Putamen (tissue), 1 donor: ENCODE results near the gene SH3RF3.

ENCODE experiments used
- DNase-seq: peaks from one replicate; pipeline ENCODE4 v3.0.0-alpha.2; 2016; ENCODE audit warnings: low spot score

SH3RF3 gene

DNA sequence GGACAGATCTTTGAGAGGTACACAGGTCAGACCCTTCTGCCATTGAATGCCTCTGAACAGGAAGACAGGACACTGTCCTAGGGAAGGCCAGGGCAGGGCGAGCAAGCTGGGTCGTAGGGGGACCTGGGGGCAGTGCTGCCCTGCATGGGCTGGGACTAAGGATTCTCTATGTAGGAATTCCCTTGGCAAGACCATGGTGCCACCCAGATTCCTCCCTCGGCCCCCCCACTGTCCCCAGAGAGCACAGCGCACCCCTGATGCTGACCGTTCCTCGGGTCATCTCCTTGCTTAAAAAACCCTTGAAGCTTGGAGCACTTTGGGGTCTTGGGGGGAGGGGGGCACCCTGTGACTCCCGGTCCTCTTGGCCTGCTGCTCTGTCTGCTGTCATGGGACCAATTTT, 289.7 kb downstream of the SH3RF3 start:
- DNase-seq: no peak

GRCh38 chr2:109419171-109419756, 290.3 kb downstream of the SH3RF3 start:
- DNase-seq: no peak

GRCh38 chr2:109419960-109420370, 291.0 kb downstream of the SH3RF3 start:
- DNase-seq: no peak

- no peak for DNase-seq
Observed at GRCh38 chr2:109421101-109421500, 292.1 kb downstream of the SH3RF3 start.

DNA sequence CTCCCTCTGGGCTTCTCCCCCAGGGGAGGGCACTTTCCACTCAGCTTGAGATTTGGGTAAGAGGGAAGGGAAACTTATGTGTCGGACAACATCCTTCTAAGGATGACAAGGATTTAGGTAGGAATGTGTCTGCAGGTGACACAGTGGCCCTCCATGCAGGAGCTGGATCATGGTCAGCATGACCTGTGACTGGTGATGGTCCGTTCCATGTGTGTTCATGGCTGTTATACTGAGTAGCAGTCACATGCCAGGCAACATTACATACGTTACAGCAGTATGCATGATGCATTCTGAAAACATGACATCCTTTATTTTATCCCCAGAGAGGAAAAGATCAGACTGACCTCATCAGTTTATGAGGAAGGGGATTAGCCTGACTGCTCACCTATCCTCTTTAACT, 292.6 kb downstream of the SH3RF3 start:
- no peak for DNase-seq

- no peak for DNase-seq
Observed at GRCh38 chr2:109422071-109422757, 293.2 kb downstream of the SH3RF3 start.

DNA sequence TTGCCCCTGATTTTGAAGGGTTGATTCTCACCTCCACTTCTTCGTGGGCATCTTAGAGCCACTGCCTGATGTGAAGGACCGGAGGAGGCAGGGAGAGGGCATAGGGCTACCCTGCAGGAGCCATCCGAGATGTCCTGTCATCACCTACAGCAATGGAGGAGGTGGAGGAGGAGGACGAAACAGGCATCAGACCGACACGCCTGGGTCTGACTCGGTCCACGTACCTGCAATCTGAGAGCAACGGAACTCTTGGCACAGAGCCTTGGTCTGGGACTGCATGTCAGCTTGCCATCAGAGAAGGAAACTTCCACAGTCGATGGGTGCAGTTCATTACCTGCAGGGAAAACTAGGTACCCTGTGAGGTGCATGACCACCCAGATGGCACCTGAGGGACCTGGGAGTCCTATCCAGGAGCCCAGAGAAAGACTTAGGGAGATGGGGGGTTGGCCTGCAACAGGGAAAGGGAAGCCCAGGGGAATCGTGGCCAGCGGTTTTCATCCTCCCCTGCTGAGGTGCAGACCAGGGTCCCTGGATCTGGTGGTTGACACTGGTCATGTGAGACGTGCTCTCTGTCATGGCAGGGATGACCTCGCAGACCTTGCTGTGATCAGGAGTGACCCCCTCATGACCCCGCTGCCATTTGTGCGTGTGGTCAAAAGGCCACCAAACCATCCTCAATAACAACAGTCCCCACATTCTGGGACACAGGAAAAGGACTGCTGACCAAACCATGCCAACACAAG, 293.9 kb downstream of the SH3RF3 start:
- no peak for DNase-seq

DNA sequence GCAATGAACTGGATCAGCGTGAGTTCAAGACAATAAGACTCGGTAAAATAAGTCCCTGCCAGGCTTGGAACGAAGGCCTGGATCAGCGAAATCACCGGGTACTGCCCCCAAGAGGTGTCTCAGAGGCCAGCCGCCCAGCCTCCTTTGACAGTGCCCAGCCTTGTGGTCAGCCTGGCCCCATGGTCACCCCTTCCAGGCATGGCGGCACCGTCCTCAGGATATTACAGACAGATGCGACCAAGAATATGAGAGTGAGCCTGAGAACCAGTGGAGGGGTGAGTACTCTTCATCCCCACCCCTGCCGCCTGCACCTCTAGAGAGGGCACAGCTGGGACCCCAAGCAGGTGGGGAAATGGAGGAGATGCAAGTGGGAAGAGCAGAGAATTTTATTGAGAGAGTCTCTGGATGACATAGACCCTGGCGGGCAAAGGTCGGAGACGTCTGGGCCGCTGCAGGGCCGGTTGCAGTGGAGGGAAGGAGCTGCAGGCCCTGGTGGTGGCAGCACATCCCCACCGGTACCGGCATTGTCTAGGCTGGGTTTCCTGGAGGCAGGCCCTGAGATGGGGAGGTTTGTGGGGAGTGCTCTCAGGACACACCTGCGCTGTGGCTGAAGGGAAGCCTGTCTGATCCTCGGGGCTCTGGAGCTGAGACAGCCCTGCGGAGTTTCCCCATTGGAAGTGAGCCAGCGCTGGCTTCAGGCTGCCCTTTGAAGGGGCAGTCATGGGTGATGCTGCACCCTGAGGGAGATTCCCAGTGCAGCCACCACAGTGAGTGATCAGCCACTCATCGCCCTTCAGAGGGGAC, 294.8 kb downstream of the SH3RF3 start:
- no peak for DNase-seq

GRCh38 chr2:109425411-109425810, 296.4 kb downstream of the SH3RF3 start:
- no peak for DNase-seq

DNA sequence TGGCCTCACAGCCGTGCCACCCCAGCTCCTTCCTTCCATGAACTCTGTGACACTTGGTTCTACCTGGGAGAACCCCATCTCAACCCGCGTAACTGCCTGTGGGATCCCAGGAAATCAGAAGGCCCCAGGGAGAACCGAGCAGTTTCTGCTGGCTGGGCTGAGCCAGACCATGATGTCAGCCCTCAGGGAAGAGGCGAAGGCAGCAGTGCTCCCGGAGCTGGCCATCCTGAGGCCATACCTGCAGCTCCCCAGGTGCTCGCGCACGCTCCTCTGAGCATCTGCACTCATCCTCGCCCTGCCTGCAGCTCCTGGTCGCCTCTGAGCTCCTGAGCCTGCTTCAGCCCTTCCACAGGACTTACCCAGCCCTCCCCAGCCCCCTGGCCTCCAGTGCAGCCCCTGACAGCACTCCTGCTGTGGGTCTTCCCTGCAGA, 298.7 kb downstream of the SH3RF3 start:
- no peak for DNase-seq

GRCh38 chr2:109428281-109428680, 299.3 kb downstream of the SH3RF3 start:
- no peak for DNase-seq

- DNase-seq: no peak
Observed at GRCh38 chr2:109428841-109429566, 300.0 kb downstream of the SH3RF3 start.

GRCh38 chr2:109429567-109430328, 300.7 kb downstream of the SH3RF3 start:
- no peak for DNase-seq

GRCh38 chr2:109430329-109430636, 301.3 kb downstream of the SH3RF3 start:
- DNase-seq: no peak

DNA sequence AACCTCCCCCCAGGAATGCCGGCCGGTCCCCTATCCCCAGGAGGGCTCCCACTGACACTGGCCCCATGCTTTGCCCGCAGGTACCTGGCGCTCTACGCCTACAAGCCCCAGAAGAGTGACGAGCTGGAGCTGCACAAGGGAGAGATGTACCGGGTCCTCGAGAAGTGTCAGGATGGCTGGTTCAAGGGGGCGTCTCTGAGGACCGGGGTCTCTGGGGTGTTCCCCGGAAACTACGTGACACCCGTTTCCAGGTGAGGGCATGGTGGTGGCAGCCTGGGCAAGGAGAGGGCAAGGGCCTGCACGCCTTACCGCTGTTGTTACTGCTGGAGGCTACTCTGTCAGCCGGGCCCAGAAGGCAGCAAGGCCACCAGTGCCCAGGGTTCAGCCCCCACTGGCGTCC, 303.4 kb downstream of the SH3RF3 start:
- DNase-seq: no peak

- no peak for DNase-seq
Observed at GRCh38 chr2:109433486-109433885, 304.5 kb downstream of the SH3RF3 start.

DNA sequence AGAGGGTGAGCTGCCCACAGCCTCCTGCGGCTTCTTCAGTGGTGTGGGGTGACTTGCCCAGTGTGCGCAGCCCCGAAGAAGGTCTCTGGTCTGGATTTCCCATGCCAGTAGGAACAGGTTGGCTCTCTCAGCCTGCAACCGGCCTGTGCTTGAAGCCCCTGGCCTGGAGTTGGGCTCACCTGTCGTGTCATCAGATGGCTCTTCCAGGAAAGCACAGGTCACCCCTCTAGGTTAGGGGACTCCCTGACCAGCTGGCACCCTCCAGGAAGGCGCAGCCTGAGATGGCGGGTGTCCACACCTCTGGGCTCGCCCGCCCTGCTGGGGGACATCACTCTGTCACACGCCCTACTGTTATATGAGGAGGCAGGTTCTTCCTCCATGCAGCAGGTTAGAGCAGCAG, 304.9 kb downstream of the SH3RF3 start:
- DNase-seq: no peak

GRCh38 chr2:109434351-109434750, 305.3 kb downstream of the SH3RF3 start:
- DNase-seq: no peak

- DNase-seq: no peak
Observed at GRCh38 chr2:109435066-109435690, 306.2 kb downstream of the SH3RF3 start.

DNA sequence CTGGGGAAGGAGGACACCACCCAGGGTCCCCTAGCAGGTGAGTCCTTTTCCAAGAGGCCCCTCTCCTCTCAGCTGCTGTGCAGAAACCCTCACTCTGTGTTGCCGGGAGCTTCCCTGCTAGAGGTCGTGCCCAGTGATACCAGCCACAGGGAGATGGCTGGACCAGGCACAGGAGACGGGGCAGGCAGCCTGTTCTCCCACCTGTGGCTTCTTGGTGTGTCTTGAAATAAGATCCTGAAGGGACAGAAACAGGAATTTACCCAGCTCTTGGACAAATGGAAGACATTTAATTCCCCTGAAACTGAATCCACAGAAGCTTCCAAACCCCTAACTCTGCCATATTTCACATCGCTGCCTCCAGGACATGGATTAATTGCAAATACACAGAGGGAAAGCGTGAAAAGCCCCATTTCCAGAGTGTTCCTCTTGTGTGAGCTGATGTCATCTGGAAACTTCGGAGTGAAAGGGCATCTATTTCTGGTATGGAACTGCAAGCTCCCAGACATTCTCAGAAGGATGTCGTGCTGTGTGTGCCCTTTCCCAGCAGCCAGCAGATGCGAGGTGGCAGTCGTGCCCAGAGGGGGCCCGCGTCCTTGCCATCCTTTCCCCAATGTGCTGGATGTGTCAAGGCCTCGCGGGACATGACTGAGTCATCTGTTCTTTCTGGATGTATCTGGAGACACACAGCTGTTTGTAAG, 307.0 kb downstream of the SH3RF3 start:
- no peak for DNase-seq
